Heart left ventricle (tissue), 16 donors: ENCODE results near the gene VWDE. TPM values are rescaled to one million over a fixed set of nuclear protein-coding genes. Genes with fewer than 3 reads are reported as not detected.
"Not testable (repeated sequence)": the region's sequence is repeated elsewhere in the genome, so short reads cannot be mapped to it uniquely, and the experiment has no call there.

Experiments used
- ATAC-seq, 4 donors: fragments of 200-7000 bp; cut with Tn5 transposase; one replicate each; pipeline ENCODE4 v1.9.1; 2020 to 2022; ENCODE audit warnings: moderate library complexity in 4 of 4, mild to moderate bottlenecking in 3 of 4, moderate number of reproducible peaks in 1 of 4
- DNase-seq, 5 donors: peaks; one replicate each; pipeline ENCODE4 v3.0.0-alpha.2; 2020
- H3K27ac ChIP-seq, 12 donors: fragments of 200-600 bp; sonication (generic) in 4 of 12; one replicate each; pipeline versions ENCODE4 v1.5.0 to v1.8.0; 2016 to 2022; ENCODE audit warnings: mild to moderate bottlenecking in 2 of 12
- H3K27me3 ChIP-seq, 9 donors: fragments of 200-600 bp; sonication (generic) in 2 of 9; one replicate each; pipeline versions ENCODE4 v1.5.1 to v1.8.0; 2016 to 2022; ENCODE audit warnings: mild to moderate bottlenecking in 3 of 9
- H3K36me3 ChIP-seq, 9 donors: fragments of 200-600 bp; sonication (generic) in 2 of 9; one replicate each; pipeline versions ENCODE4 v1.5.0 to v1.8.0; 2018 to 2022; ENCODE audit warnings: mild to moderate bottlenecking in 2 of 9
- H3K4me1 ChIP-seq, 12 donors: fragments of 200-600 bp; sonication (generic) in 4 of 12; one replicate each; pipeline versions ENCODE4 v1.5.0 to v1.8.0; 2016 to 2022; ENCODE audit warnings: mild to moderate bottlenecking in 3 of 12
- H3K4me3 ChIP-seq, 12 donors: fragments of 200-600 bp; sonication (generic) in 4 of 12; one replicate each; pipeline versions ENCODE4 v1.5.0 to v1.8.0; 2017 to 2022; ENCODE audit warnings: mild to moderate bottlenecking in 9 of 12, moderate library complexity in 4 of 12
- H3K9me3 ChIP-seq, 12 donors: fragments of 200-600 bp; sonication (generic) in 4 of 12; one replicate each; pipeline versions ENCODE4 v1.5.0 to v1.8.0; 2016 to 2022; ENCODE audit warnings: mild to moderate bottlenecking in 1 of 12
- CTCF ChIP-seq, 12 donors: fragments of 200-600 bp; sonication (generic) in 4 of 12; IDR thresholded peaks; one replicate each; pipeline versions ENCODE4 v1.5.0 to v1.8.0; 2018 to 2022; ENCODE audit warnings: antibody characterized with exemption in 12 of 12, mild to moderate bottlenecking in 5 of 12
- POLR2A ChIP-seq, 2 donors: fragments of 450-650 bp; IDR thresholded peaks; one replicate each; pipeline ENCODE4 v1.6.1; 2017; ENCODE audit warnings: antibody characterized with exemption in 2 of 2, mild to moderate bottlenecking in 2 of 2, moderate library complexity in 2 of 2
- WGBS, 4 donors: extraction: QIAGEN DNeasy Blood & Tissue Kit in 2 of 4; methylation state at CpG; one replicate each; pipeline versions ENCODE4 v1.1.5 to v1.1.7; 2013 to 2018; 5-methylcytosine and 5-hydroxymethylcytosine counted together
- intact Hi-C, 10 donors: fragments of 100-400 bp; cut with DNase I; formaldehyde crosslinking; loops; one replicate each; pipeline versions ENCODE4 v1.11.1 to v1.14.2; 2022
- polyA plus RNA-seq, 2 donors: library from polyadenylated mRNA; stranded (reverse); fragments of 200-250 nt; gene quantifications; one replicate each; pipeline ENCODE4 v1.2.3, GENCODE V29; 2013
- total RNA-seq, 9 donors: library from RNA; depleted of rRNA in 2 of 9; stranded (reverse); fragments of >200 nt in 2 of 9; fragmentation: NEBNext Ultra II Directional in 3 of 9; extraction: Animal tissue kit (Norgen Biotek cat#: 25700) in 3 of 9; gene quantifications; one replicate each; pipeline versions ENCODE4 v1.1.0 to v1.2.4, GENCODE V29; 2016 to 2023
- donor health status: ischemic (EF 13 %, LVEDD 7.1; RV severe dilation, severe dysfunction).
- donor health status: healthy with polysubstance abuse.
- donor health status: DM: no; HTN: yes; CAD: no.
- donor health status: DM: no; HTN: no; CAD: no.
- donor health status: ischemic (EF 25% LVEDD 6.9; RV normal size, moderate dysfunction).
- donor health status: ischemic (EF 25% LVEDD 5.7; RV mildly dilated, moderate dysfunction).
- donor health status: healthy.
- donor health status: DM: yes; HTN: yes; CAD: no.
- donor health status: ischemic (EF 35%, LVEDD 5.7; RV mildly dilated, moderate dysfunction).
- donor health status: nonischemic (EF 11% LVEDD 7.7; RV severe dilation, severe dysfunction).
- donor health status: DM: yes; HTN: yes; CAD: no.
- donor health status: PGD.
- donor health status: ischemic (EF 29% LVEDD 5.4; RV normal size, mild dysfunction).
- donor health status: nonischemic (EF 23%, LVEDD 6.1; RV moderate dilation, normal function).

Gene VWDE
- total and polyA plus RNA-seq, 11 donors = 0.07 to 0.58 (median 0.27) TPM; not detected in 8

GRCh38 chr7:12410523-12410922, 6.9 kb upstream of the VWDE start:
- Histone ChIP-seq H3K27me3 (no peaks in the 10 kb centered on the region), H3K27ac (no peak overlapping the region), H3K4me1 (no peaks in the 10 kb centered on the region), H3K9me3 (peaks cover 0 to 19% (median 0%) of the 10 kb centered on the region in 12 donors), H3K36me3 (no peaks in the 10 kb centered on the region), H3K4me3 (no peak overlapping the region)
- TF ChIP-seq POLR2A (IDR thresholded peaks at IDR 0.05) (no peak), CTCF (IDR thresholded peaks at IDR 0.05) (no peak)
- DNase-seq = no peak
- no peak for ATAC-seq
- intact Hi-C loops = no loop called here

GRCh38 chr7:12409097-12409711, 5.5 kb upstream of the VWDE start:
- H3K27me3 ChIP-seq = peaks cover 0 to 6% (median 0%) of the 10 kb centered on the region in 9 donors
- no peak overlapping the region for H3K4me3 ChIP-seq
- ATAC-seq = no peak
- intact Hi-C loops = no loop called here
- H3K9me3 ChIP-seq = peaks cover 0 to 19% (median 0%) of the 10 kb centered on the region in 12 donors
- no peak for DNase-seq
- H3K27ac ChIP-seq = no peak overlapping the region
- H3K4me1 ChIP-seq = peaks cover 0 to 3% (median 0%) of the 10 kb centered on the region in 12 donors
- WGBS, 4 donors = 65 to 73% (median 72%) methylated on average over 4 of the region's 4 CpGs
- no peaks in the 10 kb centered on the region for H3K36me3 ChIP-seq
- TF ChIP-seq POLR2A (IDR thresholded peaks at IDR 0.05) (no peak), CTCF (IDR thresholded peaks at IDR 0.05) (no peak)

GRCh38 chr7:12407652-12408051, 4.0 kb upstream of the VWDE start:
- H3K27me3 ChIP-seq = peaks cover 0 to 21% (median 11%) of the 10 kb centered on the region in 9 donors
- ATAC-seq, intact Hi-C loops, H3K36me3 ChIP-seq, H3K4me3 ChIP-seq, H3K27ac ChIP-seq, DNase-seq: not testable (repeated sequence)
- H3K9me3 ChIP-seq = peaks cover 0 to 12% (median 0%) of the 10 kb centered on the region in 12 donors
- peaks cover 0 to 15% (median 5%) of the 10 kb centered on the region in 12 donors for H3K4me1 ChIP-seq
- 84 to 94% (median 93%) methylated on average over 8 of the region's 8 CpGs for WGBS, 4 donors

- ATAC-seq (no peak), DNase-seq (no peak)
- Histone ChIP-seq H3K36me3 (no peaks in the 10 kb centered on the region), H3K9me3 (peaks cover 0 to 10% (median 0%) of the 10 kb centered on the region in 12 donors), H3K27ac (no peak overlapping the region), H3K4me3 (no peak overlapping the region), H3K27me3 (peaks cover 0 to 58% (median 11%) of the 10 kb centered on the region in 9 donors), H3K4me1 (peaks cover 0 to 15% (median 5%) of the 10 kb centered on the region in 12 donors)
- no peak for TF ChIP-seq CTCF (IDR thresholded peaks at IDR 0.05)
- TF ChIP-seq POLR2A (IDR thresholded peaks at IDR 0.05) = no peak
- intact Hi-C loops = no loop called here
- 84 to 89% (median 86%) methylated on average over 3 of the region's 3 CpGs for WGBS, 4 donors
These were observed 1.3 kb downstream of the VWDE start for GRCh38 chr7:12402365-12402725.
